HG03066 (cell line): Measurements from ENCODE around the gene RIMS1.

Source experiments
- ATAC-seq: cut with Tn5 transposase; IDR thresholded peaks from one replicate; pipeline ENCODE4 v1.9.1; 2021; ENCODE audit warnings: low read depth; ENCODE audit not compliant: unreplicated experiment

RIMS1 gene

GRCh38 chr6:72218125-72218524 is 331.8 kb downstream of the RIMS1 start:
- ATAC-seq = no peak

- ATAC-seq = no peak
These were observed 333.2 kb downstream of the RIMS1 start for GRCh38 chr6:72219536-72219935.

GRCh38 chr6:72238021-72238420 is 351.7 kb downstream of the RIMS1 start:
- no peak for ATAC-seq

- no peak for ATAC-seq
These were observed 352.6 kb downstream of the RIMS1 start for GRCh38 chr6:72238900-72239299.

- no peak for ATAC-seq
These were observed 359.2 kb downstream of the RIMS1 start for GRCh38 chr6:72245565-72245964.

- no peak for ATAC-seq
These were observed 360.6 kb downstream of the RIMS1 start for GRCh38 chr6:72246926-72247325.

GRCh38 chr6:72248621-72249020 is 362.3 kb downstream of the RIMS1 start:
- no peak for ATAC-seq

- ATAC-seq = no peak
These were observed 364.3 kb downstream of the RIMS1 start for GRCh38 chr6:72250664-72251063.

- ATAC-seq = no peak
These were observed 374.1 kb downstream of the RIMS1 start for GRCh38 chr6:72260489-72260888.

GRCh38 chr6:72261554-72261953 is 375.2 kb downstream of the RIMS1 start:
- ATAC-seq = no peak

- no peak for ATAC-seq
These were observed 375.9 kb downstream of the RIMS1 start for GRCh38 chr6:72262254-72262653.

GRCh38 chr6:72267470-72267869 is 381.1 kb downstream of the RIMS1 start:
- no peak for ATAC-seq

- ATAC-seq = no peak
These were observed 385.2 kb downstream of the RIMS1 start for GRCh38 chr6:72271531-72271930.

- ATAC-seq = no peak
These were observed 386.6 kb downstream of the RIMS1 start for GRCh38 chr6:72272958-72273357.

- no peak for ATAC-seq
These were observed 389.5 kb downstream of the RIMS1 start for GRCh38 chr6:72275888-72276287.

GRCh38 chr6:72282201-72282600 is 395.9 kb downstream of the RIMS1 start:
- ATAC-seq = no peak

GRCh38 chr6:72283571-72283970 is 397.2 kb downstream of the RIMS1 start:
- ATAC-seq = no peak

- no peak for ATAC-seq
These were observed 400.6 kb downstream of the RIMS1 start for GRCh38 chr6:72286911-72287311.

- ATAC-seq = no peak
These were observed 401.5 kb downstream of the RIMS1 start for GRCh38 chr6:72287801-72288200.

GRCh38 chr6:72288592-72288991 is 402.2 kb downstream of the RIMS1 start:
- no peak for ATAC-seq

GRCh38 chr6:72290620-72291019 is 404.3 kb downstream of the RIMS1 start:
- ATAC-seq = no peak

GRCh38 chr6:72296375-72296774 is 410.0 kb downstream of the RIMS1 start:
- ATAC-seq = no peak

- no peak for ATAC-seq
These were observed 419.6 kb downstream of the RIMS1 start for GRCh38 chr6:72305971-72306370.
